IPS-18a (cell line): ENCODE results near the gene ZFP3.
"Not testable (repeated sequence)": the region's sequence is repeated elsewhere in the genome, so short reads cannot be mapped to it uniquely, and the experiment has no call there.

Experiments used
- H3K27ac ChIP-seq: one replicate; pipeline ENCODE4 v1.5.1; 2013; ENCODE audit warnings: low read length
- H3K27me3 ChIP-seq: one replicate; pipeline ENCODE4 v1.6.1; 2013; ENCODE audit warnings: mild to moderate bottlenecking, low read length; ENCODE audit not compliant: control insufficient read depth, insufficient read depth
- H3K36me3 ChIP-seq: one replicate; pipeline ENCODE4 v1.6.1; 2013; ENCODE audit warnings: low read depth, low read length; ENCODE audit not compliant: control insufficient read depth
- H3K4me1 ChIP-seq: one replicate; pipeline ENCODE4 v1.6.1; 2013; ENCODE audit warnings: low read depth, low read length; ENCODE audit not compliant: control insufficient read depth
- H3K4me3 ChIP-seq: one replicate; pipeline ENCODE4 v1.5.1; 2013; ENCODE audit warnings: low read length
- H3K9ac ChIP-seq: one replicate; pipeline ENCODE4 v1.6.1; 2013; ENCODE audit warnings: mild to moderate bottlenecking, low read length, moderate library complexity
- H3K9me3 ChIP-seq: one replicate; pipeline ENCODE4 v1.6.1; 2013; ENCODE audit warnings: low read depth, low read length; ENCODE audit not compliant: control insufficient read depth

ZFP3 gene

GRCh38 chr17:5078106-5079028 is at the start of gene ZFP3:
ZFP3 (plus strand) TSS chr17:5078467; CDS start chr17:5091505, 13,038 bp downstream.
- H3K36me3 ChIP-seq: no peaks in the 10 kb centered on the region
- H3K4me1 ChIP-seq: peaks cover 8% of the 10 kb centered on the region
- no peak within 1 kb of the TSS for H3K27ac ChIP-seq
- H3K9ac ChIP-seq: no peak within 1 kb of the TSS
- no peak within 1 kb of the TSS for H3K4me3 ChIP-seq
- H3K9me3 ChIP-seq: no peaks in the 10 kb centered on the region
- no peaks in the 10 kb centered on the region for H3K27me3 ChIP-seq

GRCh38 chr17:5030168-5030567 is 48.1 kb upstream of the ZFP3 start:
- not testable (repeated sequence) for H3K36me3 ChIP-seq, H3K9me3 ChIP-seq, H3K4me1 ChIP-seq, H3K27ac ChIP-seq, H3K4me3 ChIP-seq, H3K9ac ChIP-seq
- H3K27me3 ChIP-seq: peaks cover 18% of the 10 kb centered on the region

DNA sequence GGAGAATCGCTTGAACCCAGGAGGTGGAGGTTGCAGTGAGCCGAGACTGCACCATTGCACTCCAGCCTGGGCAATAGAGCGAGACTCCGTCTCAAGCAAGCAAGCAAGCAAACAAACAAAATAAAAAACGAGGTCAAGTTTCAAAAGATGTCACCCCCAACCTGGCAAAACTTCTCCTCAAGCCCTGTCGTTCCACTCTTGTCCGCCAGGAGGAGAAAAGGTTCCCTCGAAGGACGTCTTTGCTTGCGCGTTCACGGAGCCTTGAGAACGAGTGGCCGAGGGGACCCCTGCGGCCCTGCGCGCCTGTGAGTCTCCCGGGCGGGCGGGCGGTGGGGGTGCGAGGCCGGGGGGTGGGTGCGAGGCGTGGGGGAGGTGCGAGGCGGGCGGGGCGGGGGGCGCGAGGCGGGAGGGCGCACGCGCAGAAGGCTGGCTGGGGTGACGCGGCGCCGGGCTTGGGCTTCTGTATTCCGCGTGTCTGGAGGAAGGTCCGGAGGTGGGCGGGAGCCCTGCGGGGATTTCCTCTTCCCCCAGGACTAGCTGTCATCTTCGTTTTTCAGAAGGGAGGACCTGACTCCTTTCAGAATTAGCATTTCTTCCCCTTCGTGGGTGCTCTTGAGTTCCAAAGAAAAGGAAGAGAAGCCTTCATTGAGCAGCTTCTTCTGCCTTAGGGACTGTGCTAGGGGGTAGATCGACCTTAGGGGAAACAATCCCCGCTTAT is 46.7 kb upstream of the ZFP3 start:
- Histone ChIP-seq H3K4me3 (peak overlapping the region; percentile 50), H3K36me3 (no peaks in the 10 kb centered on the region), H3K27me3 (peaks cover 20% of the 10 kb centered on the region), H3K4me1 (no peaks in the 10 kb centered on the region), H3K9ac (no peak overlapping the region), H3K9me3 (no peaks in the 10 kb centered on the region), H3K27ac (no peak overlapping the region)

- H3K27ac ChIP-seq: no peak overlapping the region
These were observed 45.4 kb upstream of the ZFP3 start for GRCh38 chr17:5032865-5033264.

GRCh38 chr17:5033352-5034015 is 44.8 kb upstream of the ZFP3 start:
- H3K27ac ChIP-seq: no peak overlapping the region
- H3K36me3 ChIP-seq: no peaks in the 10 kb centered on the region
- H3K9ac ChIP-seq: no peak overlapping the region

More at GRCh38 chr17:5032865-5033264, 45.4 kb upstream of the ZFP3 start:
- peaks cover 20% of the 10 kb centered on the region for H3K27me3 ChIP-seq
- no peak overlapping the region for H3K4me3 ChIP-seq
- no peaks in the 10 kb centered on the region for H3K9me3 ChIP-seq
- no peaks in the 10 kb centered on the region for H3K36me3 ChIP-seq
- no peak overlapping the region for H3K9ac ChIP-seq
- H3K4me1 ChIP-seq: no peaks in the 10 kb centered on the region

DNA sequence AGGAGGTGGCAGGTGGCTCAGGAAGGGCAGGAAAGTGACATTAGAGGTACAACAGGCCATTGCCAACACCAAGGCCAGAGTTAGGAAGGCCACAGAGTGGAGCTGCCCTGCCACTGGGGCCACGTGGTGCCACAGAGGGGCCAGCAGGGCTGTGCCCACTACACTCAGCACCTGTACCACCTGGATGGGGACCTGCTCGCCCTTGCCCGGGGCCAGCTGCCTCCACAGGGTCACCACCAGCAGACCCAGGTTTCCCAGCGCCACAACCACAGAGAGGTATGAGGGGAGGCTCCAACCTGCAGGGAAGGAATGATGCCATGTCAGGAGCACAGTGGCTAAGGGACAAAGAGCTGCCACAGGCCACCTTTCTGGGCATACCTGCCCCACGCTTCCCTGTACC is 44.2 kb upstream of the ZFP3 start:
- no peaks in the 10 kb centered on the region for H3K9me3 ChIP-seq
- H3K4me1 ChIP-seq: no peaks in the 10 kb centered on the region
- H3K9ac ChIP-seq: no peak overlapping the region
- H3K27me3 ChIP-seq: peaks cover 20% of the 10 kb centered on the region
- no peak overlapping the region for H3K27ac ChIP-seq
- no peaks in the 10 kb centered on the region for H3K36me3 ChIP-seq
- H3K4me3 ChIP-seq: no peak overlapping the region

More at GRCh38 chr17:5033352-5034015, 44.8 kb upstream of the ZFP3 start:
- H3K4me3 ChIP-seq: no peak overlapping the region
- H3K27me3 ChIP-seq: peaks cover 20% of the 10 kb centered on the region
- H3K9me3 ChIP-seq: no peaks in the 10 kb centered on the region
- no peaks in the 10 kb centered on the region for H3K4me1 ChIP-seq

GRCh38 chr17:5034651-5035050 is 43.6 kb upstream of the ZFP3 start:
- H3K27ac ChIP-seq: no peak overlapping the region
- H3K9me3 ChIP-seq: no peaks in the 10 kb centered on the region
- no peak overlapping the region for H3K9ac ChIP-seq
- no peaks in the 10 kb centered on the region for H3K4me1 ChIP-seq
- no peak overlapping the region for H3K4me3 ChIP-seq
- H3K36me3 ChIP-seq: no peaks in the 10 kb centered on the region
- peaks cover 20% of the 10 kb centered on the region for H3K27me3 ChIP-seq

- H3K9me3 ChIP-seq: no peaks in the 10 kb centered on the region
- peaks cover 20% of the 10 kb centered on the region for H3K27me3 ChIP-seq
- no peaks in the 10 kb centered on the region for H3K36me3 ChIP-seq
- H3K9ac ChIP-seq: no peak within 1 kb of the TSS
- no peak within 1 kb of the TSS for H3K27ac ChIP-seq
- no peaks in the 10 kb centered on the region for H3K4me1 ChIP-seq
- peak within 1 kb of the TSS; percentile 40 for H3K4me3 ChIP-seq
These were observed 43.0 kb upstream of the ZFP3 start, which contains the start of gene SLC52A1 for GRCh38 chr17:5035315-5035714. SLC52A1 (minus strand) TSS chr17:5035426; CDS start chr17:5034606, 820 bp downstream.

DNA sequence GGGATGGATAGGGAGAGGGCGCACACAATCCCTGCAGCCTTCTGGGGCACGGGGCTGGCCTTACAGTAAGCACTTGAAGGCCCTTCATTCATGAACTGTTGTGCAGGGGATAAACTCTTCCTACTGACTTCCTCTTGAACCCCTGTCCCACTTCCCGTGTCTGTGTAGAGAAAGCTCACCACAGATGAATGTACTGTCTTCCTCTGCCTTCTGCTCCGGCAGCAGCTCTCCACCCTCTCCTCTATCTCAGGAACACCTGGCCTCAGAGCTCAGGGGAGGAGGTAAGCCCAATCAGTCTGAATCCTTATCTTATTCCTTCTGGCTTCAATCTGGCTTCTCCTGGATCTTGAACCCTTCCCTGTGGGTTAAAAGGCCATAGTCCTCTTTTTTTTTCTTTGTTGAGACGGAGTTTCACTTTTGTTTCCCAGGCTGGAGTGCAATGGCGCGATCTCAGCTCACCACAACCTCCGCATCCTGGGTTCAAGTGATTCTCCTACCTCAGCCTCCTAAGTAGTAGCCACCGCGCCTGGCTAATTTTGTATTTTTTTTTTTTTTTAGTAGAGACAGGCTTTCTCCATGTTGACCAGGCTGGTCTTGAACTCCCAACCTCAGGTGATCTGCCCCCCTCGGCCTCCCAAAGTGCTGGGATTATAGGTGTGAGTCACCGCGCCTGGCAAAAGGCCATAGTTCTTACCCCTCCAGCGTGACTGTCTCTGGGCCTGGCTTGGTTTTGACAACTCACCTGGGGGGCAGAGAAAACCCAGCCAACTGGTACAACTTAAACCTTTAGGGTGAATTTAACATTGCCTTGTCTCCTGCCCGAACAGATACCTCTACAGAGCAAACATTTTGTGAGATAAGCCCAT is 35.9 kb upstream of the ZFP3 start:
- H3K36me3 ChIP-seq: no peaks in the 10 kb centered on the region
- no peaks in the 10 kb centered on the region for H3K4me1 ChIP-seq
- no peak overlapping the region for H3K9ac ChIP-seq
- no peaks in the 10 kb centered on the region for H3K9me3 ChIP-seq
- no peak overlapping the region for H3K27ac ChIP-seq
- no peaks in the 10 kb centered on the region for H3K27me3 ChIP-seq
- H3K4me3 ChIP-seq: no peak overlapping the region

DNA sequence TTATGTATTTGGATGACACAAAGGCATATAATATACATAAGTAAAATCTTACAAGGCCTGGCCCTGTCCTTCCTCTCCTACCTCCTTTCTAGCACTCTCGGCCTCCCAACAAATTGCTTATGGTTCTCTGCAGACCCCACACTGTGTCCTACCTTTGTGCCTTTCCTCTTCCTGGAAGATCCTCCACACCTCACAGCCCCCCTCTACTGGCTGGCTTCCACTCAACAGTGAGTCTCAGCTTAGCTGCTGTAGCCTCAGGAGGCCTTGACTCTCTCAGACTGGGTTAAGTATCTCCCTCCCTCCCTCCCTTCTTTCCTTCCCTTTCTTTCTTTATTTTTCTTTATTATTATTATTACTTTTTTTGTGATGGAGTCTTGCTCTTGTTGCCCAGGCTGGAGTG is 34.7 kb upstream of the ZFP3 start:
- Histone ChIP-seq H3K4me1 (no peaks in the 10 kb centered on the region), H3K36me3 (no peaks in the 10 kb centered on the region), H3K9me3 (no peaks in the 10 kb centered on the region), H3K4me3 (no peak overlapping the region), H3K27ac (no peak overlapping the region), H3K27me3 (no peaks in the 10 kb centered on the region), H3K9ac (no peak overlapping the region)
